AG09309 (cell line): ENCODE measurements around the gene TBX6.

Source experiments
- DNase-seq: peaks from one replicate; pipeline ENCODE4 v3.0.0-alpha.2; 2010; ENCODE audit warnings: low read depth
- H3K4me3 ChIP-seq: 2 replicates; pipeline ENCODE4 v1.5.1; 2011; ENCODE audit warnings: mild to moderate bottlenecking, low read depth, low read length, moderate library complexity; ENCODE audit not compliant: control insufficient read depth
- TF ChIP-seq, protein P1 (sequence below): IDR thresholded peaks from 2 replicates; pipeline ENCODE4 v1.5.1; 2011; ENCODE audit warnings: mild to moderate bottlenecking, low read depth, low read length, inconsistent platforms; ENCODE audit not compliant: insufficient read depth, control insufficient read depth; ENCODE audit errors: missing control alignments

TBX6 gene

DNA sequence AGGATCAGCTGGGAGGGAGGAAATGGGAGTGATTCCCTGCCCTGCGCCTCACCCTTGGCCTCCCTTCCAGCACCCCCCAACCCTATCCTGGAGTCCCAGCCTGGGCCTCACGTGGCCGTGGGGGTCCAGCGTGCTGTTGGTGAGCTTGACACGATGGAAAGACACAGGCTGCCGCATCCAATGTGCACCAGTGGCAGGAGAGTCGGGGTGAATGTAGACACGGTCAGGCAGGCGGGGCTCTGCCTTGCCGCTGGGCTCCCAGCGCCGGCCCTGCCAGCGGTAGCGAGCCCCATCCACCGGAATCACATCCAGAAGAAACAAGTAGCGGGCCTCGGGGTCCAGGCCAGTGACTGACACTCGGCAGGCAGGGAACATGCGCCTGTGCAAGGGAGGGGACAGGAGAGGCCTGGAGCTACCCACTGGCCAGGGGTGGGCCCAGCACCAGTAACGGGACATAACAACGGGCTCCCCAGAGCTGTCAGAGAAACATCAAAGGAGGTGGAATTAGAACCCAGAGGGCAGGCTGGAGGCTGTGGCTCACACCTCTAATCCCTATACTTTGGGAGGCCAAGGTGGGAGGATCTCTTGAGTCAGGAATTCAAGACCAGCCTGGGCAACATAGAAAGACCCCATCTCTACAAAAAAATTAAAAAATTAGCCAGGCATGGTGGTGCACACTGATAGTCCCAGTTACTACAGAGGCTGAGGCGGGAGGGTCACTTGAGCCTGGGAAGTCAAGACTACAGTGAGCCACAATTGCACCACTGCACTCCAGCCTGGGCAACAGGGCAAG is 2.7 kb downstream of the TBX6 start:
- no peak for DNase-seq
- TF ChIP-seq, protein P1, sequence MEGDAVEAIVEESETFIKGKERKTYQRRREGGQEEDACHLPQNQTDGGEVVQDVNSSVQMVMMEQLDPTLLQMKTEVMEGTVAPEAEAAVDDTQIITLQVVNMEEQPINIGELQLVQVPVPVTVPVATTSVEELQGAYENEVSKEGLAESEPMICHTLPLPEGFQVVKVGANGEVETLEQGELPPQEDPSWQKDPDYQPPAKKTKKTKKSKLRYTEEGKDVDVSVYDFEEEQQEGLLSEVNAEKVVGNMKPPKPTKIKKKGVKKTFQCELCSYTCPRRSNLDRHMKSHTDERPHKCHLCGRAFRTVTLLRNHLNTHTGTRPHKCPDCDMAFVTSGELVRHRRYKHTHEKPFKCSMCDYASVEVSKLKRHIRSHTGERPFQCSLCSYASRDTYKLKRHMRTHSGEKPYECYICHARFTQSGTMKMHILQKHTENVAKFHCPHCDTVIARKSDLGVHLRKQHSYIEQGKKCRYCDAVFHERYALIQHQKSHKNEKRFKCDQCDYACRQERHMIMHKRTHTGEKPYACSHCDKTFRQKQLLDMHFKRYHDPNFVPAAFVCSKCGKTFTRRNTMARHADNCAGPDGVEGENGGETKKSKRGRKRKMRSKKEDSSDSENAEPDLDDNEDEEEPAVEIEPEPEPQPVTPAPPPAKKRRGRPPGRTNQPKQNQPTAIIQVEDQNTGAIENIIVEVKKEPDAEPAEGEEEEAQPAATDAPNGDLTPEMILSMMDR = no peak
- no peak overlapping the region for H3K4me3 ChIP-seq

DNA sequence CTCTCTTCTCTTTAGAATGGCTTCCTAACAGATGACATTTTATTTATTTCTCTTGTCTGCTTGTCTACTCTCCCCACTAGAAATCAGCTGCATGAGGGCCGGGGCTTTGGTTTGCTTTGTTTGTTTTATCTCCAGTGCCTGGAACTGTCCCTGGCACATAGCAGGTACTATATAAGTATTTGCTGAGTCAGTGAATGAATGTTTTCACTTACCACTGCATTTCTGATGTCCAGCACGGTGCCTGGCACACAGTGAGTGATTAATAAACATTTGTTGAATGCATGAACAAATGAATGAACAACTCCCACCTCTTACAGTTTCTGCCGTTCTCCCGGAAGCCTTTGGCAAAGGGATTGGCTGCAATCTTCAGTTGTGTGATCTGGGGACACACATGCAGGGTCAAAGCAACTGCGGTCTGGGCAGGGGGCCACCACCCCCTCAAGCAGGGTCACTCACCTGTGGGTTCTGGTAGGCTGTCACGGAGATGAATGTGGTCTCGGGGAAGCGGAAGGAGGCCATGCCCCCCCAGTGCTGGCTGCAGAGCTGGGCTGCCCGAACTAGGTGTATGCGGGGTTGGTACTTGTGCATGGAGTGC is 3.4 kb downstream of the TBX6 start:
- no peak overlapping the region for H3K4me3 ChIP-seq
- TF ChIP-seq, protein P1 = no peak
- no peak for DNase-seq

DNA sequence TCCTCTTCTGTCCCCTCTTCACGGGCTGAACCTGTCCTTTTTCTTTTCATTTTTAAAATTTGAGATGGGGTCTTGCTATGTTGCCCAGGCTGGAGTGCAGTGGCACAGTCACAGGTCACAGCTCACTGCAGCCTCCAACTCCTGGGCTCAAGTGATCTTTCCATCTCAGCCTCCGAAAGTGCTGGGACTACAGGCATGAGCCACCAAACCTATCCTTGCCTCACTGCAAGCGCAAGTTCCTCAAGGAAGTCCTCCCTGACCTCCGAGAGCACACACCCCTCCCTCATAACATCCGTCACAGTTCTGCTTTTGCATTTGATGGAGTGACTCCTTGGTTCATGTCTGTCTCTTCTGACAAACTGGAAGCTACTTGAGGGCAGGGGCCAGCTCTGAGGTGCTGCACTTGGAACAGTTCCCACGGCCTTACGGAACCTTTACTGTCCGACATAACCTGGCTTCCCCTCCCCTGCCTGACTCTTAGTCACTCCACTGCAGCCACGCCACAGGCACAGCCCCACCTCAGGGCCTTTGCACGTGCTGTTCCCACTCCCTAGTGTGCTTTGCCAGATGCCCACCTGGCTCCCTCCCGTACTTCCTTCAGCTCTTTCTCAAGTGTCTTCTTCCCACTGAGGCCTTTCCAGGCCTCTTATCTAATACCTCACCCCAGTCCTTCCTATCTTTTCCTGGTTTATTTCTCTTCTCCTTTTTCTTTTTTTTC is 4.4 kb downstream of the TBX6 start:
- no peak overlapping the region for H3K4me3 ChIP-seq
- no peak for DNase-seq
- TF ChIP-seq, protein P1 = no peak

DNA sequence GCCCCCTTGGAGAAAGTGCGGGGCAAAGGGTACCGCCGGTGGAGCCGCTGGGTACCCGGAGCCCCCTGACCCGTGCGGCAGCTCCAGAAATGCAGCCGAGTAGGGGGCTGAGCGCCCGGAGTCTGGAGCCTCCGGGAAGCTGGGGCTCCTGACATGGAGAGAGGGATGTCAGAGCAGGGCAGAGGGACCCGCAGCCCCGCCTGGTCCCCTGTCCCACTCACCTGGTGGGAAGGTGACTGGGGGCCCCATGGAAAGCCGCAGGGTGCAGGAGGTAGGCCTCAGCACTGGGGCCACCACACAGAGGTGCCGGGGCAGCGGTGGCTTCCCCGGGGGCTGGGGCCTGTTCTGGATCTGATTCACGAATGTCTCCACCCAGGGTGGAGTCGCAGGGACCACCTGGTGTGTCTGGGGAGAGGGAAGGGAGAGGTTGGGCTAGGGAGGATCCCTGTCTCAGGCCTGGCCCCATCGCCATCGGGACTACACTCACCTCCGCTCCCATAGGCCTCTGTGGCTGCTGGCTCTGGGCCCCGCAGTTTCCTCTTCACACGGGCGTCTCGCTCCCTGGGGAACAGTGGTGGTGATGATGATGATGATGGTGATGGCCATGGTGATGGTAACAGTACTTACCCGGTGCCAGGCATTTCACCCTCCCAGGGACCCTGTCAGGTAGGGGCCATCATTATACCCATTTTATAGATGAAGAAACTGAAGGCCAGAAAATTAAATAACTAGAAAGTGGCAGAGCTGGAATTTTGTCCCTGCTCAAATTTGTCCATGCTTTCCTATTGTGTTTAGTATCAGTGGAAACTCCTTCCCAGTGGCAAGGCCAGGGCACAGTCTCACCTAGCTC is 5.2 kb downstream of the TBX6 start:
- no peak for DNase-seq
- no peak overlapping the region for H3K4me3 ChIP-seq
- TF ChIP-seq, protein P1 = no peak

DNA sequence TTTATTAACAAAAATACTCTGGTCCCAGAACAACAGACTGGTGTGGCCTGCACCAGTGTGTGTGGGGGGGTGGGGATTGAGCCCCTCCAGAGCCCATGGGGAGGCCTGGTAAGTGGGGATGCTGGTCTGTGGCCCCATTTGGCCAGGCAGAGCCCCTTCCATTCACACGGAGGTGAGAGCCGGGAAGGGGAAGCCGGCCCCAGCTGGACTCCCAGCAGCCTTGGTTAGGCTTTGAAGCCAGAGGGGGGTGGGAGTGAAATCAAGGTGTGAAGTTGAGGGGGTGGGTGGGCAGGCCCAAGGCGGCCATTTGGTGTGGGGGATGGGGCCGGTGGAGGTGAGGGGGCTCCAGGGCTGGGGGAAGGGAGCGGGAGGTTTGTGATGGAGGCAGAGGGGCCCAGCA is 5.9 kb downstream of the TBX6 start:
- TF ChIP-seq, protein P1 = no peak
- no peak for DNase-seq

DNA sequence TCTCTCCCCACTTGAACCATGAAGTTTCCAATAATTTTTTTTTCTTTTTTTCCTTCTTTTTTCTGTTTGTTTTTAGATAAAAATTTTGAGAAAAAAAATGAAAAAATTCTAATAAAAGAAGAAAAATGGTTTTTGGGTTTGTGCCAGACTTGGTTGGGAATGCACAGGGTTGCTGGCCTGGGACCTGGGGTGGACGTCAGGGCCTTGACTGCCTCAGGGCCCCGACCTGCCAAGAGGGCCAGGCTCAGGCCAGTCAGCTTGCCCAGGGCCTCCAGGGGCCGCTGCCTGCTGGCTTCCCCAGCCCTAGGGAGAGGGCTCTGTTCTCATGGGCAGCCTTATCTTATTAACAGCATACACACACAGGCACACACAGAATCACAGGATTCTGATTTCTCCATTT is 6.5 kb downstream of the TBX6 start:
- TF ChIP-seq, protein P1 = no peak
- no peak for DNase-seq
- H3K4me3 ChIP-seq = no peak overlapping the region

More for the DNA sequence above, 5.9 kb downstream of the TBX6 start:
- H3K4me3 ChIP-seq = no peak overlapping the region
